CD14-positive monocyte (primary cell): Measurements from ENCODE around the gene SYCP3. TPM values are rescaled to one million over a fixed set of nuclear protein-coding genes. Genes with fewer than 3 reads are reported as not detected.

Source experiments
- DNase-seq, 3 donors: peaks; one replicate each; pipeline ENCODE4 v3.0.0-alpha.2; 2011 to 2022
- H2AFZ ChIP-seq: 2 replicates; pipeline ENCODE4 v1.6.0; 2012; ENCODE audit warnings: mild to moderate bottlenecking, low read depth, low read length, inconsistent platforms; ENCODE audit not compliant: insufficient read depth, poor library complexity, severe bottlenecking
- H3K27ac ChIP-seq, 2 donors: 1 replicate in 1 of 2; 2 replicates in 1 of 2; pipeline ENCODE4 v1.5.1; 2012 to 2013; ENCODE audit warnings: low read length in 2 of 2, control low read depth in 1 of 2, inconsistent platforms in 1 of 2, low read depth in 1 of 2, mild to moderate bottlenecking in 1 of 2
- H3K27me3 ChIP-seq, 2 donors: one replicate each; pipeline versions ENCODE4 v1.6.0 to v1.6.1; 2011 to 2013; ENCODE audit warnings: low read length in 2 of 2; ENCODE audit not compliant: control insufficient read depth in 2 of 2, insufficient read depth in 2 of 2
- H3K36me3 ChIP-seq, 2 donors: replicated peaks in 1 of 2; 1 replicate in 1 of 2; 2 replicates in 1 of 2; pipeline versions ENCODE4 v1.5.1 to v1.6.1; 2012 to 2013; ENCODE audit warnings: low read length in 2 of 2, control low read depth in 1 of 2, inconsistent platforms in 1 of 2, mild to moderate bottlenecking in 1 of 2; ENCODE audit not compliant: insufficient read depth in 2 of 2, control insufficient read depth in 1 of 2
- H3K4me1 ChIP-seq, 2 donors: 1 replicate in 1 of 2; 2 replicates in 1 of 2; pipeline versions ENCODE4 v1.5.1 to v1.6.1; 2012 to 2013; ENCODE audit warnings: low read length in 2 of 2, control low read depth in 1 of 2, inconsistent platforms in 1 of 2, mild to moderate bottlenecking in 1 of 2, moderate library complexity in 1 of 2; ENCODE audit not compliant: insufficient read depth in 2 of 2, control insufficient read depth in 1 of 2
- H3K4me2 ChIP-seq: replicated peaks from 2 replicates; pipeline ENCODE3; 2012; ENCODE audit warnings: low read length, moderate library complexity, mild to moderate bottlenecking; ENCODE audit not compliant: poor library complexity, severe bottlenecking; ENCODE audit errors: extremely low read depth
- H3K4me3 ChIP-seq, 3 experiments: fragments of 200-600 bp in 1 of 3; sonication (generic) in 1 of 3; replicated peaks in 1 of 3; 1 replicate in 2 of 3; 2 replicates in 1 of 3; pipeline ENCODE4 v1.5.1; 2011 to 2013; ENCODE audit warnings: low read length in 3 of 3, mild to moderate bottlenecking in 3 of 3, control low read depth in 2 of 3, low read depth in 2 of 3, inconsistent platforms in 1 of 3, moderate library complexity in 1 of 3
- H3K79me2 ChIP-seq: 2 replicates; pipeline ENCODE4 v1.6.0; 2012; ENCODE audit warnings: mild to moderate bottlenecking, control low read depth, inconsistent platforms, low read length, moderate library complexity; ENCODE audit not compliant: insufficient read depth
- H3K9ac ChIP-seq: 2 replicates; pipeline ENCODE4 v1.6.0; 2017; ENCODE audit warnings: low read length, mild to moderate bottlenecking; ENCODE audit not compliant: insufficient read depth, poor library complexity, severe bottlenecking
- H3K9me3 ChIP-seq, 2 donors: replicated peaks in 1 of 2; 1 replicate in 1 of 2; 2 replicates in 1 of 2; pipeline versions ENCODE4 v1.5.1 to v1.6.1; 2012 to 2013; ENCODE audit warnings: low read length in 2 of 2, control low read depth in 1 of 2; ENCODE audit not compliant: control insufficient read depth in 1 of 2, insufficient read depth in 1 of 2
- H4K20me1 ChIP-seq: 2 replicates; pipeline ENCODE4 v1.6.0; 2012; ENCODE audit warnings: mild to moderate bottlenecking, low read length, control low read depth, moderate library complexity; ENCODE audit not compliant: insufficient read depth
- H3K27ac Mint-ChIP-seq, 7 donors: one replicate each; pipeline ENCODE4 v1.8.0; 2020; ENCODE audit warnings: mild to moderate bottlenecking in 7 of 7, mixed read lengths in 7 of 7, moderate library complexity in 6 of 7, inconsistent platforms in 2 of 7
- H3K27me3 Mint-ChIP-seq, 3 donors: one replicate each; pipeline ENCODE4 v1.8.0; 2021 to 2022; ENCODE audit warnings: low read depth in 3 of 3, mild to moderate bottlenecking in 3 of 3, mixed read lengths in 3 of 3, moderate library complexity in 3 of 3, inconsistent platforms in 1 of 3
- H3K36me3 Mint-ChIP-seq, 2 donors: one replicate each; pipeline ENCODE4 v1.8.0; 2020; ENCODE audit warnings: mixed read lengths in 2 of 2, inconsistent platforms in 1 of 2, mild to moderate bottlenecking in 1 of 2
- H3K4me1 Mint-ChIP-seq: one replicate; pipeline ENCODE4 v1.8.0; 2020; ENCODE audit warnings: mild to moderate bottlenecking, mixed read lengths
- H3K4me3 Mint-ChIP-seq, 2 donors: one replicate each; pipeline ENCODE4 v1.8.0; 2020; ENCODE audit warnings: mild to moderate bottlenecking in 2 of 2, mixed read lengths in 2 of 2, moderate library complexity in 1 of 2
- H3K9me3 Mint-ChIP-seq, 7 donors: one replicate each; pipeline ENCODE4 v1.8.0; 2020 to 2022; ENCODE audit warnings: mixed read lengths in 7 of 7, mild to moderate bottlenecking in 6 of 7, moderate library complexity in 6 of 7, inconsistent platforms in 2 of 7
- WGBS: methylation state at CpG from one replicate; pipeline ENCODE4 v1.1.5; 2013; ENCODE audit warnings: missing lambda C conversion rate; ENCODE audit not compliant: insufficient coverage; 5-methylcytosine and 5-hydroxymethylcytosine counted together
- intact Hi-C, 2 donors: fragments of 100-400 bp; cut with micrococcal nuclease; formaldehyde crosslinking; loops; one replicate each; pipeline versions ENCODE4 v1.15.0 to v1.15.1; 2023
- polyA plus RNA-seq, 3 donors: library from polyadenylated mRNA; depleted of rRNA in 1 of 3; unstranded in 2 of 3; stranded (reverse) in 1 of 3; fragments of 300-500 nt in 2 of 3; fragments of >200 nt in 1 of 3; fragmentation: Illumina TruSeq in 2 of 3; gene quantifications; 1 replicate in 2 of 3; 2 replicates in 1 of 3; pipeline ENCODE4 v1.2.3, GENCODE V29; 2012 to 2021
- TF ChIP-seq, protein P1 (sequence below): fragments of 200-600 bp; IDR thresholded peaks from one replicate; pipeline ENCODE4 v1.8.0; 2022; ENCODE audit warnings: antibody characterized with exemption, mild to moderate bottlenecking

The SYCP3 gene
- polyA plus RNA-seq, 3 donors: 0.15 TPM; not detected in 2

DNA sequence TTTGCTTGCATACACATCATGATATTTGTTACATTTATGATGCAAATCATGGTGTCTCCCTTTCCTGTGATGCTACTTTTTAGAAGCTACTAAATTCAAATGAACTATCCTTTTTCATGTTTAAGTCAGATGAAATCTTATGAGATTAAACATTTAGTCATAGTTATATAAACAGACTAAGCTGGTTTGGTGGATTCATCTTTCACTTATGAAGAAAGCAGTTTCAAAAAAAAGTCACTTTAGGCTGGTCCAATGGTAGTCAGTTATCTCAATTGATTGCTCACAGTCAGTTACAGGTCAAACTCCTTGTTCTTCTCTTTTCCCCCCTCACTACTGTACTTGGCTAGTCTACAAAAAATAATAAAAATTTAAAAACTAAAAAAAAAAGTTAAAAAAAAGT lies 19.7 kb downstream of the SYCP3 start:
- peaks cover 26 to 73% of the 10 kb centered on the region in 2 donors for H3K36me3 ChIP-seq
- no peak overlapping the region for H3K4me3 ChIP-seq
- Mint-ChIP-seq H3K36me3 (peaks cover 29 to 41% of the 10 kb centered on the region in 2 donors), H3K4me3 (no peak overlapping the region), H3K27me3 (no peaks in the 10 kb centered on the region), H3K27ac (no peak overlapping the region), H3K9me3 (no peaks in the 10 kb centered on the region), H3K4me1 (peaks cover 14% of the 10 kb centered on the region)
- no peak overlapping the region for H3K9ac ChIP-seq
- no peak overlapping the region for H3K4me2 ChIP-seq
- peaks cover 23% of the 10 kb centered on the region for H3K79me2 ChIP-seq
- peaks cover 11 to 12% of the 10 kb centered on the region in 2 donors for H3K4me1 ChIP-seq
- peaks cover 15% of the 10 kb centered on the region for H4K20me1 ChIP-seq
- no peaks in the 10 kb centered on the region for H3K9me3 ChIP-seq
- no peak overlapping the region for H2AFZ ChIP-seq
- no peaks in the 10 kb centered on the region for H3K27me3 ChIP-seq
- TF ChIP-seq, protein P1, sequence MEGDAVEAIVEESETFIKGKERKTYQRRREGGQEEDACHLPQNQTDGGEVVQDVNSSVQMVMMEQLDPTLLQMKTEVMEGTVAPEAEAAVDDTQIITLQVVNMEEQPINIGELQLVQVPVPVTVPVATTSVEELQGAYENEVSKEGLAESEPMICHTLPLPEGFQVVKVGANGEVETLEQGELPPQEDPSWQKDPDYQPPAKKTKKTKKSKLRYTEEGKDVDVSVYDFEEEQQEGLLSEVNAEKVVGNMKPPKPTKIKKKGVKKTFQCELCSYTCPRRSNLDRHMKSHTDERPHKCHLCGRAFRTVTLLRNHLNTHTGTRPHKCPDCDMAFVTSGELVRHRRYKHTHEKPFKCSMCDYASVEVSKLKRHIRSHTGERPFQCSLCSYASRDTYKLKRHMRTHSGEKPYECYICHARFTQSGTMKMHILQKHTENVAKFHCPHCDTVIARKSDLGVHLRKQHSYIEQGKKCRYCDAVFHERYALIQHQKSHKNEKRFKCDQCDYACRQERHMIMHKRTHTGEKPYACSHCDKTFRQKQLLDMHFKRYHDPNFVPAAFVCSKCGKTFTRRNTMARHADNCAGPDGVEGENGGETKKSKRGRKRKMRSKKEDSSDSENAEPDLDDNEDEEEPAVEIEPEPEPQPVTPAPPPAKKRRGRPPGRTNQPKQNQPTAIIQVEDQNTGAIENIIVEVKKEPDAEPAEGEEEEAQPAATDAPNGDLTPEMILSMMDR: no peak
- DNase-seq: no peak
- intact Hi-C loops: no loop called here
- no peak overlapping the region for H3K27ac ChIP-seq

DNA sequence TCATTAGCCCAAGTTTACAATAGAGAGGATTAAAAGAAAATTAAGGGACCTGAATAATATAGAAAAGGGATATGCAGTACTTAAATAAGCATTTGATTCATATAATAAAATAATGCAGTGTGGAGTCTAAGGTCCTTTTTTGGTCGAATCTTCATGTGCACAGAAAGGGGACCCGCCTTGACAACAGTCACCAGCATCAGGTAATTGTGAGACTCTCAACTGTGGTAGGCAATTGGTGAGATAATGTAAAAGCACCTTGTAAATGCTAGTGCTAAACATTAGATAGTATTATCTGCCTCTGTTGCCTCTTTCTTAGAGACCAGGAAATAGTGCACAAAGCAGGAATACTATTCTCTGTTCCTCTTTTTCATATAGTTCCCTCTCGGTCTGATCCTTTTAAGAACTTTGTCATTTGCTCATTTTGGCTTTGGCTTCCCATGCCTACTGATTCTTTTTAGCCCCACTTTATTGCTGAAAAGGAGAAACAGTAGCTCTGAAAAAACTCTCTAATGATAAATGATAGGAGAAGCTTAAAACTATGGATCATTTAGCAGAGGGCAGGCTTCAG lies 24.3 kb downstream of the SYCP3 start:
- peaks cover 69% of the 10 kb centered on the region for H3K79me2 ChIP-seq
- no peak overlapping the region for H3K4me3 Mint-ChIP-seq
- H3K4me2 ChIP-seq: no peak overlapping the region
- H4K20me1 ChIP-seq: peaks cover 36% of the 10 kb centered on the region
- 47% methylated on average over 3 of the region's 3 CpGs for WGBS
- peak overlapping the region in 1 of 2 donors; percentile 36 for H3K27ac ChIP-seq
- no peaks in the 10 kb centered on the region for H3K9me3 ChIP-seq
- peak; percentile 9 to 52 (median 25) for DNase-seq
- peaks cover 37% of the 10 kb centered on the region for H3K4me1 Mint-ChIP-seq
- peaks cover 5 to 29% of the 10 kb centered on the region in 2 donors for H3K36me3 ChIP-seq
- H3K27ac Mint-ChIP-seq: peak overlapping the region in 1 of 7 donors; percentile 42
- intact Hi-C loops: no loop called here
- TF ChIP-seq, protein P1: no peak
- peaks cover 16% of the 10 kb centered on the region in 2 donors for H3K36me3 Mint-ChIP-seq
- no peak overlapping the region for H3K9ac ChIP-seq
- no peaks in the 10 kb centered on the region for H3K27me3 ChIP-seq
- H2AFZ ChIP-seq: no peak overlapping the region
- no peak overlapping the region for H3K4me3 ChIP-seq
- peaks cover 0 to 2% (median 0%) of the 10 kb centered on the region in 3 donors for H3K27me3 Mint-ChIP-seq
- H3K4me1 ChIP-seq: peaks cover 14 to 17% of the 10 kb centered on the region in 2 donors
- H3K9me3 Mint-ChIP-seq: no peaks in the 10 kb centered on the region
